GM12878 (cell line): Measurements from ENCODE around the gene DPF3.

Experiments used
- MYC ChIP-seq: IDR thresholded peaks from 2 replicates; pipeline ENCODE4 v1.6.1; 2011; ENCODE audit warnings: mild to moderate bottlenecking, low read length, moderate library complexity, inconsistent platforms; ENCODE audit not compliant: insufficient read depth, insufficient replicate concordance, insufficient read length, severe bottlenecking
- POLR2AphosphoS2 ChIP-seq: IDR thresholded peaks from 2 replicates; pipeline ENCODE4 v1.6.1; 2011; ENCODE audit warnings: low read depth, mild to moderate bottlenecking, low read length, improper control_type of control experiment, moderate library complexity
- PRDM15 ChIP-seq: fragments of 450-650 bp; formaldehyde crosslinking; IDR thresholded peaks from 2 replicates; pipeline ENCODE4 v1.4.0; 2020; ENCODE audit warnings: mild to moderate bottlenecking, moderate library complexity
- SMARCA5 ChIP-seq: fragments of 450-650 bp; IDR thresholded peaks from 2 replicates; pipeline ENCODE4 v1.6.1; 2017; ENCODE audit warnings: mild to moderate bottlenecking
- ZBTB33 ChIP-seq: fragments of 450-650 bp; IDR thresholded peaks from 2 replicates; pipeline ENCODE4 v1.6.1; 2017; ENCODE audit warnings: mild to moderate bottlenecking
- TF ChIP-seq, protein P1 (sequence below), 3 experiments: IDR thresholded peaks in 2 of 3; conservative IDR thresholded peaks in 1 of 3; 2 replicates each; pipeline ENCODE4 v1.5.1; 2011; ENCODE audit warnings: low read depth in 3 of 3, low read length in 3 of 3, mild to moderate bottlenecking in 3 of 3, control low read depth in 2 of 3, moderate library complexity in 2 of 3, inconsistent platforms in 1 of 3, mixed read lengths in 1 of 3; ENCODE audit not compliant: control insufficient read depth in 2 of 3, insufficient read depth in 1 of 3; ENCODE audit errors: extremely low read depth in 1 of 3
- TF ChIP-seq, protein P2 (sequence below): fragments of 450-650 bp; conservative IDR thresholded peaks from 2 replicates; pipeline ENCODE4 v1.6.1; 2017; ENCODE audit warnings: mild to moderate bottlenecking, moderate library complexity

GRCh38 chr14:72929316-72930080 lies 35.6 kb upstream of the DPF3 start:
- no peak for TF ChIP-seq SMARCA5
- TF ChIP-seq POLR2AphosphoS2: no peak
- no peak for TF ChIP-seq PRDM15
- TF ChIP-seq ZBTB33: peak; percentile 52; the same call in 1 of the 2 replicates
- TF ChIP-seq, protein P1, sequence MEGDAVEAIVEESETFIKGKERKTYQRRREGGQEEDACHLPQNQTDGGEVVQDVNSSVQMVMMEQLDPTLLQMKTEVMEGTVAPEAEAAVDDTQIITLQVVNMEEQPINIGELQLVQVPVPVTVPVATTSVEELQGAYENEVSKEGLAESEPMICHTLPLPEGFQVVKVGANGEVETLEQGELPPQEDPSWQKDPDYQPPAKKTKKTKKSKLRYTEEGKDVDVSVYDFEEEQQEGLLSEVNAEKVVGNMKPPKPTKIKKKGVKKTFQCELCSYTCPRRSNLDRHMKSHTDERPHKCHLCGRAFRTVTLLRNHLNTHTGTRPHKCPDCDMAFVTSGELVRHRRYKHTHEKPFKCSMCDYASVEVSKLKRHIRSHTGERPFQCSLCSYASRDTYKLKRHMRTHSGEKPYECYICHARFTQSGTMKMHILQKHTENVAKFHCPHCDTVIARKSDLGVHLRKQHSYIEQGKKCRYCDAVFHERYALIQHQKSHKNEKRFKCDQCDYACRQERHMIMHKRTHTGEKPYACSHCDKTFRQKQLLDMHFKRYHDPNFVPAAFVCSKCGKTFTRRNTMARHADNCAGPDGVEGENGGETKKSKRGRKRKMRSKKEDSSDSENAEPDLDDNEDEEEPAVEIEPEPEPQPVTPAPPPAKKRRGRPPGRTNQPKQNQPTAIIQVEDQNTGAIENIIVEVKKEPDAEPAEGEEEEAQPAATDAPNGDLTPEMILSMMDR (IDR thresholded peaks at IDR 0.05 in 2 of 3, conservative IDR thresholded peaks at IDR 0.05 in 1 of 3; ENCODE audit: control insufficient read depth in 2 of 3, extremely low read depth in 1 of 3, insufficient read depth in 1 of 3, low read depth in 3 of 3, low read length in 3 of 3): no peak
- TF ChIP-seq, protein P2, sequence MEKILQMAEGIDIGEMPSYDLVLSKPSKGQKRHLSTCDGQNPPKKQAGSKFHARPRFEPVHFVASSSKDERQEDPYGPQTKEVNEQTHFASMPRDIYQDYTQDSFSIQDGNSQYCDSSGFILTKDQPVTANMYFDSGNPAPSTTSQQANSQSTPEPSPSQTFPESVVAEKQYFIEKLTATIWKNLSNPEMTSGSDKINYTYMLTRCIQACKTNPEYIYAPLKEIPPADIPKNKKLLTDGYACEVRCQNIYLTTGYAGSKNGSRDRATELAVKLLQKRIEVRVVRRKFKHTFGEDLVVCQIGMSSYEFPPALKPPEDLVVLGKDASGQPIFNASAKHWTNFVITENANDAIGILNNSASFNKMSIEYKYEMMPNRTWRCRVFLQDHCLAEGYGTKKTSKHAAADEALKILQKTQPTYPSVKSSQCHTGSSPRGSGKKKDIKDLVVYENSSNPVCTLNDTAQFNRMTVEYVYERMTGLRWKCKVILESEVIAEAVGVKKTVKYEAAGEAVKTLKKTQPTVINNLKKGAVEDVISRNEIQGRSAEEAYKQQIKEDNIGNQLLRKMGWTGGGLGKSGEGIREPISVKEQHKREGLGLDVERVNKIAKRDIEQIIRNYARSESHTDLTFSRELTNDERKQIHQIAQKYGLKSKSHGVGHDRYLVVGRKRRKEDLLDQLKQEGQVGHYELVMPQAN: no peak
- no peak for TF ChIP-seq MYC
